ENCODE data around the gene CCM2.

CCM2 gene

DNA sequence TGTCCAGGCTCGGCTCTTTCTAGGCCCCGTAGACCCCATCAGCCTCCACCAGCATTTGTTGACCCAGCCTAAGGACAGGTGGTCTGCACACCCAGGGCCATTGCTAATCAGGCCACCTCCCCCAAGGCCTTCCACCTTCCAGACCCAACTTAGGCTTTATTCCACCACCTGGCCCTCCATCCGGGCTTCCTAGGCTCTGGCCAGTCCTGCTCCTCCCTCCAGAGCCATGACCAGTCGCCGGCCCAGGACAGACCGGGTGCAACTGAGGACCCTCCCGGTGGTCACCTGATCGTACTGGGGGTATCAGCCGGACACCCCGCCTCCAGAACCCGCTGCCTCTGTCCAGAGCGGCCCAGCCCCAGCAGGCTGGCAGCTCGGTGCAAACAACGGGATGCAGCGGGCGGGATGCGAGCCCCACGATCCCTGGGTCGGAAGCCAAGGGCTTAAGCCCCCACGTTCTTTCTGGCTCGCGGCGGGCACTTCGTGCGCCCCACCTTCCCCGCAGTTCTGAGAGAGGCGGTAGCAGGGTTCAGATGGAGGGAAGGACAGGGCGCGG, 88.2 kb downstream of the CCM2 start:
- no peaks in the 10 kb centered on the region for H3K9me3 ChIP-seq (ENCODE audit: control insufficient read depth in 2 of 2, low read length in 2 of 2)
- no peaks in the 10 kb centered on the region for H3K36me3 ChIP-seq (ENCODE audit: control insufficient read depth in 2 of 2, insufficient read depth in 2 of 2, low read length in 2 of 2)
- H3K9ac ChIP-seq (ENCODE audit: low read depth in 1 of 2, low read length in 2 of 2), result no peak overlapping the region
- peaks cover 6 to 9% of the 10 kb centered on the region in 2 donors for H3K27me3 ChIP-seq (ENCODE audit: control insufficient read depth in 2 of 2, insufficient read depth in 2 of 2, low read length in 2 of 2)
- H3K4me1 ChIP-seq (ENCODE audit: control insufficient read depth in 2 of 2, insufficient read depth in 2 of 2, low read length in 2 of 2), result peaks cover 0 to 3% of the 10 kb centered on the region in 2 donors
- H3K27ac ChIP-seq (ENCODE audit: low read depth in 2 of 2, low read length in 2 of 2), result no peak overlapping the region
- H3K4me3 ChIP-seq (ENCODE audit: low read length in 2 of 2), result no peak overlapping the region

DNA sequence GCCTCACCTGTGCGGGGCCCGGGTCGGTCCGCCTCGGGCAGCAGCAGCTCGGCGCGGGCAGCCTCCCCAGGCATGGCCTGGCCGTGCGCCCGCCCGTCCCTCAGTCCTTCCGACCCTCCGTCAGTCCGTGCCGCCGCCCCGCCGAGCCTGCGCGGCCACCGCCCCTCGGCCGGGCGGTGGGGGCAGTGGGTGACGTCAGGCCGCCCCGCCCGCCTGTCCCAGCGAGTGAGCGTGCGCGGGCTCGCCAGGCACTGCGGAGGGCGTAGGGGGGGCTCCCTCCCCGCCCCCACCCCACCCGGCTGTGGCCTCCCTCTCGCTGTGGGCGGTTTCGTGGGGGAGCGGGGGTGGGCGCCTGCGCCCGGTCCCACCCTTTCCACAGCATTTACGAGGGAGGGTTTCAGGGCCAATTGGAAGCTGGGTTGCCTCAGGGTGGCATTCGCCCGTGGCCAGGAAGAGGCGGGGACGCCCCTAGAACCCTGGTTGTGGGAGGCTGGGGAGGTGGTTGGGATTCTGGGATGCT, 88.9 kb downstream of the CCM2 start, which contains the start of gene NACAD:
TSS of gene NACAD (minus strand) at position 149 of the 520 bp plus-strand sequence. CDS start at position 74, 75 bp downstream.
- peaks cover 0 to 3% of the 10 kb centered on the region in 2 donors for H3K4me1 ChIP-seq (ENCODE audit: control insufficient read depth in 2 of 2, insufficient read depth in 2 of 2, low read length in 2 of 2)
- no peaks in the 10 kb centered on the region for H3K9me3 ChIP-seq (ENCODE audit: control insufficient read depth in 2 of 2, low read length in 2 of 2)
- H3K36me3 ChIP-seq (ENCODE audit: control insufficient read depth in 2 of 2, insufficient read depth in 2 of 2, low read length in 2 of 2), result no peaks in the 10 kb centered on the region
- H3K4me3 ChIP-seq (ENCODE audit: low read length in 2 of 2), result peak within 1 kb of the TSS; percentile 55
- H3K27me3 ChIP-seq (ENCODE audit: control insufficient read depth in 2 of 2, insufficient read depth in 2 of 2, low read length in 2 of 2), result peaks cover 6 to 9% of the 10 kb centered on the region in 2 donors
- no peak within 1 kb of the TSS for H3K27ac ChIP-seq (ENCODE audit: low read depth in 2 of 2, low read length in 2 of 2)
- H3K9ac ChIP-seq (ENCODE audit: low read depth in 1 of 2, low read length in 2 of 2), result peak within 1 kb of the TSS in 1 of 2 donors; percentile 42

DNA sequence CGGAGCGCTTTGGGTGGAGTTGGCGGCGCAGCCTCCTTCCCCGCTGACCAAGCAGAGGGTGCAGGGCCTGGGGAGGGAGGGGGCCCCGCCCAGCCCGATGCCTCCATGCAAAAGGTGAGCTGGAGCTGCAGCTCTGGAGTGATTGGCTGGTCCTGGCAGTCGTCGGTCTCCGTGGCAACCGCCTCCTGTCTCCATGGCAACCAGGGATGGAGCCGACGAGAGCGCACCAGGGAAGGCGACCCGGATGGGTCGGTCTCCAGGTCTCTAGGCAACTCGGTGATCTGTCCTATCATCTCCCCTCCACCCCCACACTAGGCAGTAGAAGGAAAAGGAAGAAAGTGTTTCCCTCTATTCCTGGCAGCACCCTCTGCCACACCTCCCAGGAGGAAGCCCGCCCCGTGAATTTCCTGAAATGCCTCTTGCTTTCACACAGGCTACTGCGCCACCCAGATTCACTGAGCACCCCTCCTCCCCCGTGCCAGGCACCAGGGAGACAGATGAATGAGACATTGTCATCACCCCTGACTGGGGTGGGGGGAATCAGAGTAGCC, 89.4 kb downstream of the CCM2 start:
- peak overlapping the region; percentile 55 for H3K4me3 ChIP-seq (ENCODE audit: low read length in 2 of 2)
- peak overlapping the region in 1 of 2 donors; percentile 42 for H3K9ac ChIP-seq (ENCODE audit: low read depth in 1 of 2, low read length in 2 of 2)
- H3K27ac ChIP-seq (ENCODE audit: low read depth in 2 of 2, low read length in 2 of 2), result no peak overlapping the region

DNA sequence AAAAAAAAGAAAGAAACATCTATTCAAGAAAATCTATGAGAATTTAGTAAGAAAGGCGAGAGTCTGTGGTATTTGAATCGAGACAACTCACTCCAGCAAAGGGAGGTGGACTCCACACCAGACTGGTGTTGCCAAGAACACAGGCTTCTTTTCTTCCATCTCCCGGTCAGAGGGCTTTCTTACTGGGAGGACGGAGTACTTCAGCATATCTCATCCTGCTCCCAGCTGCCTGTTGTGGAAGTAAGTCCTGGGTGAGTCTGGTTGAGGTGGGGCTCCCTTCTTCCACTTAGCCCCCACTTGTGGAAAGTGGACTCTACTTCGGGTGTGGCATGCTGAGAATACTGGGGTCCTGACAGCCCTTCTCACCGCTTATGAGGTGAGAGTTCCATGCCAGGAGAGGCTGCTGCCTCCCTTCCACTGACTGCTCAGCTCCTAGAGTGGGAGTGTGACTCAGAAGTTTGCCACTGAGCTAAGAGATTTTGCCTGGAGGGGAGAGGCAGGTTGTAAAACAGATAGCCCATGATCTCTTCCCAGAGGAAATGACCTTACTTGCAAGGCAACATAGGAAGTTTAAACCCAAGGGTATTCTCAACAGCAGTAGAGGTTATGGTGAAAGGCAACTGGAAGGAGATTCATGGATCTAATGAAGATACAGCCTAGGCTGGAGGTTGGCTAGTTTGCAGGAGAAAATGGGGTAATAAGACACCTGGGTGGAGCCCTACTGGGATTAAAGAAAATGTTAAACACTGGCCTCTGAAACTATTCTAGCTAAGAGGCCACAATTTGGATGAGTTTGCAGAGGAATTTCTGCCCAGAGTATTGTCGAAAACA, 92.3 kb downstream of the CCM2 start:
- peaks cover 6 to 9% of the 10 kb centered on the region in 2 donors for H3K27me3 ChIP-seq (ENCODE audit: control insufficient read depth in 2 of 2, insufficient read depth in 2 of 2, low read length in 2 of 2)
- no peak overlapping the region for H3K4me3 ChIP-seq (ENCODE audit: low read length in 2 of 2)
- no peak overlapping the region for H3K27ac ChIP-seq (ENCODE audit: low read depth in 2 of 2, low read length in 2 of 2)
- H3K36me3 ChIP-seq (ENCODE audit: control insufficient read depth in 2 of 2, insufficient read depth in 2 of 2, low read length in 2 of 2), result no peaks in the 10 kb centered on the region
- H3K9ac ChIP-seq (ENCODE audit: low read depth in 1 of 2, low read length in 2 of 2), result no peak overlapping the region
- no peaks in the 10 kb centered on the region for H3K9me3 ChIP-seq (ENCODE audit: control insufficient read depth in 2 of 2, low read length in 2 of 2)
- H3K4me1 ChIP-seq (ENCODE audit: control insufficient read depth in 2 of 2, insufficient read depth in 2 of 2, low read length in 2 of 2), result peaks cover 0 to 3% of the 10 kb centered on the region in 2 donors

More for the DNA sequence above, 89.4 kb downstream of the CCM2 start:
- Histone ChIP-seq H3K9me3 (ENCODE audit: control insufficient read depth in 2 of 2, low read length in 2 of 2) (no peaks in the 10 kb centered on the region), H3K4me1 (ENCODE audit: control insufficient read depth in 2 of 2, insufficient read depth in 2 of 2, low read length in 2 of 2) (peaks cover 0 to 3% of the 10 kb centered on the region in 2 donors), H3K36me3 (ENCODE audit: control insufficient read depth in 2 of 2, insufficient read depth in 2 of 2, low read length in 2 of 2) (no peaks in the 10 kb centered on the region), H3K27me3 (ENCODE audit: control insufficient read depth in 2 of 2, insufficient read depth in 2 of 2, low read length in 2 of 2) (peaks cover 6 to 9% of the 10 kb centered on the region in 2 donors)

DNA sequence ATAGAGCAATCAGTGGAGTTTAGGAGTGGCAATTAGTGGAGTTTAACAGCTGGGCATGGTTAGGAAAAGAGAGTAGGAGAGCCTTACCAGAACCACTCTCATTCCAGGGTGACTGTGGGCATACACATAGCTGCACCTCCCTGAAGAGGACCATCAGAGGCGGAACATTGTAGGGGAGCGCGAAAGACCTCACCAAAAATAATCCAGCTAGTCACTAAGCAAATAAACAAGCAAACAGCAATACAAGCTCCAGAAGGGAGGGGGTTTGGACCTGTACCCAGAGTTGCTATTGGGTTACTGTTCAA, 92.9 kb downstream of the CCM2 start:
- Histone ChIP-seq H3K4me3 (ENCODE audit: low read length in 2 of 2) (no peak overlapping the region), H3K4me1 (ENCODE audit: control insufficient read depth in 2 of 2, insufficient read depth in 2 of 2, low read length in 2 of 2) (peaks cover 0 to 2% of the 10 kb centered on the region in 2 donors), H3K36me3 (ENCODE audit: control insufficient read depth in 2 of 2, insufficient read depth in 2 of 2, low read length in 2 of 2) (no peaks in the 10 kb centered on the region), H3K27ac (ENCODE audit: low read depth in 2 of 2, low read length in 2 of 2) (no peak overlapping the region), H3K9ac (ENCODE audit: low read depth in 1 of 2, low read length in 2 of 2) (no peak overlapping the region), H3K9me3 (ENCODE audit: control insufficient read depth in 2 of 2, low read length in 2 of 2) (no peaks in the 10 kb centered on the region), H3K27me3 (ENCODE audit: control insufficient read depth in 2 of 2, insufficient read depth in 2 of 2, low read length in 2 of 2) (peaks cover 6 to 9% of the 10 kb centered on the region in 2 donors)

DNA sequence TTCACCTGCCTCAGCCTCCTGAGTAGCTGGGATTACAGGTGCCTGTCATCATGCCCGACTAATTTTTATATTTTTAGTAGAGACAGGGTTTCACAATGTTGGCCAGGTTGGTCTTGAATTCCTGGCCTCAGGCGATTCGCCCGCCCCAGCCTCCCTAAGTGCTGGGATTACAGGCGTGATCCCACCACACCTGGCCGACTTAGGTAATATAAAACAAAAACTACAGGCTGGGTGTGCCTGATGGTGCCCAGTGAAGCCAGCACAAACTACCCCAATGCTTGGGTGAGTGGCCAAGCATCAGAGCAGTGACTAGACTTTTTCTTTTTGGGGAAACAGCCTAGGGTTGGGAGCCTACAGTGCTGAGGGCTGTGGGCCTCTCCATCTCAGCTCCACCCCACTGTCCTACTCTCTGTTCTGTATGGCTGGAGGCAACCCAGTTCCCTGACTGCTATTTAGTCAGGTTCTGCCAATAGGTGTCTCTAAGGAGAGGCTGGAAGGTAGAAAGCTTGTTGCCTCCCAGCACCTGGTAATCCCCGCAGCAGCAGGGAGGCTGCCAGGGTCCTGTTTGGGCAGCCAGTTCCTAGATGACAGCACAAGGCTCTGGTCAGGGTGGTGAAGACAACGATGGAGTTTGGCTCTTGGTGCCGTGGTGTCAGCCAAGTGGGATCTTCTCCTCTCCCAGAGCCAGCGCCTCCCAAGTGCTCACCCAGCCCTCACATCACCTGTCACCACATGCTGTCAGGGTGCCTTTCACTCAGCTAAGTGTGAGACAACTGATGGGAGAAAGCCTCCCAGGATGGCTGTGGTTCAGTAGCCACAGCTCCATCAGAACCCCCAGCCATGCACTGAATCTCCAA, 99.2 kb downstream of the CCM2 start:
- Histone ChIP-seq H3K9me3 (ENCODE audit: control insufficient read depth in 2 of 2, low read length in 2 of 2) (no peaks in the 10 kb centered on the region), H3K36me3 (ENCODE audit: control insufficient read depth in 2 of 2, insufficient read depth in 2 of 2, low read length in 2 of 2) (peaks cover 53 to 54% of the 10 kb centered on the region in 2 donors), H3K4me3 (ENCODE audit: low read length in 2 of 2) (no peak overlapping the region), H3K9ac (ENCODE audit: low read depth in 1 of 2, low read length in 2 of 2) (no peak overlapping the region), H3K27me3 (ENCODE audit: control insufficient read depth in 2 of 2, insufficient read depth in 2 of 2, low read length in 2 of 2) (no peaks in the 10 kb centered on the region), H3K27ac (ENCODE audit: low read depth in 2 of 2, low read length in 2 of 2) (no peak overlapping the region), H3K4me1 (ENCODE audit: control insufficient read depth in 2 of 2, insufficient read depth in 2 of 2, low read length in 2 of 2) (no peaks in the 10 kb centered on the region)

DNA sequence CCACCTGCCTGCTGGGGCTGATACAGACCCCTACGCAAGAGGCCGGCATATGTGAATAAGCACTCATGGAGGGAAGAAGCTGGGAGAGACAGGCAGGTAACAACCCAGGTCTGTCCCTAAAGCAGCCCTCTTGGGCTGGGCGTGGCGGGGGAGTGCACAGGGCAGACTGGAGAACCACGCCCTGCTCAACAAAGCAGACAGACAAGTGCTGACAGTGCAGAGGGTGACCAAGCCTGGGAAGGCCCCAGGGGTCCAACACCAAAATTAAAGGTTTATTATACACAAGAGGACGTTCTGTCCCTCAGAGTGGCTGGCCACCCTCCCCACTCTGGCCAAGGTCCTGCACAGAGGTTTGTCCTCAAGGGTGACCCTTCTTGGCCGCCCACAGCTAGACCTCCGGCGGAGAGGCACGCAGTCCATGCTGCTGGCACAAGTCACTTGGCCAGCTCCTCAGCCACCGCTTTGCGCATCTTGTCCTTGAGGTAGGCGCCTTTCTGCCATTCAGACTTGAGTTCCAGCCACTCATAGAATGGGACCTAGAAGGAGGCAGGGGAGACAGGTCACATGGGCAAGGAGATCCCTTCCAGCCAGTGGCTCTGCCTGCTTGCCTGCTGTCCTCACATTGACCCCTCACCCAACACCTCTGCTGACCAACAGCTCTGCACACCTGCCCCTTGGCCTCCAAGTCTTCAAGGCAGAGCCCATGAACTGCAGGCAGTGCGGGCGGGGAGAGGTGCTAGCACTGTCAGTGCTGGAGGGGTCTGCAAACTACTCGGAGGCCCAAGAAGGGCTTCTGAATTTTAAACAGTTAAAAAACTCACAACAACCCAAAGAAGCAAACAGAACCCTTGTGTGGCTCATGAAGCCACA, 100.1 kb downstream of the CCM2 start:
- no peaks in the 10 kb centered on the region for H3K9me3 ChIP-seq (ENCODE audit: control insufficient read depth in 2 of 2, low read length in 2 of 2)
- no peaks in the 10 kb centered on the region for H3K27me3 ChIP-seq (ENCODE audit: control insufficient read depth in 2 of 2, insufficient read depth in 2 of 2, low read length in 2 of 2)
- no peaks in the 10 kb centered on the region for H3K4me1 ChIP-seq (ENCODE audit: control insufficient read depth in 2 of 2, insufficient read depth in 2 of 2, low read length in 2 of 2)
- peaks cover 62 to 63% of the 10 kb centered on the region in 2 donors for H3K36me3 ChIP-seq (ENCODE audit: control insufficient read depth in 2 of 2, insufficient read depth in 2 of 2, low read length in 2 of 2)
- no peak overlapping the region for H3K27ac ChIP-seq (ENCODE audit: low read depth in 2 of 2, low read length in 2 of 2)
- H3K4me3 ChIP-seq (ENCODE audit: low read length in 2 of 2), result no peak overlapping the region
- no peak overlapping the region for H3K9ac ChIP-seq (ENCODE audit: low read depth in 1 of 2, low read length in 2 of 2)

DNA sequence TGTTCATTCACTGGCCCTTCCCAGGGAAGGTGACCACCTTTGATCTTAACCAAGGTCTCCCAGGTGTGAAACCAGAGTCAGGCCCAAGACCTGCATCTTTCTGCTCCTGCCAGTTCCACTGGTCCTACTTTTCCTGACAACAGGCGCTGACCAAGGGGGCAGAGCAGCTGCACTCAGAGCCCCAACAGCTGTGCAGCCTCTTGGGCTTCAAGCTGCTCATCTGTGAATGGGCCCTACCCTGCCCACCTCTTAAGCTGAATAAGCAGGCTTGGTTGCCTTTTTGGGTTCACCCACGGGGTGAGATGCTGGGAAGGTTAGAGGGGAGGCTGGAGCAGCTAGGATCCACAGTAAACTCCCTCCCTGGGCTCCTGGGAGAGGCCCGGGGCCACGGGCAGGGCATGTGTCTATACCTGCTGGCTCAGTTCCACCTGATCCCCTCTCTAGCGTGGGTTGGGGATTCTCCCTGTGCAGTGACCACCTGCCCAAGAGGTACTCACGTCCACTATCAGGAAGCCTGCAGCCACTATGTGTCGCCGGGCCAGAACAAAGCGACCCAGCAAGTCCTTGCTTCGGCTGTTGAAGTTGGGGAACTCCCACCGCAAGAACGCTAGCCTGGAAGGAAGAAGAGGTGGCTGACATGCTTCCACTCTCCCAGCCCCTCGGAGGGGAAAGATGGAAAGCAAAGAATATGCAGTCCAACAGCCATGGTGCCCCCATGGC, 100.9 kb downstream of the CCM2 start:
- H3K4me3 ChIP-seq (ENCODE audit: low read length in 2 of 2), result no peak overlapping the region
- no peaks in the 10 kb centered on the region for H3K9me3 ChIP-seq (ENCODE audit: control insufficient read depth in 2 of 2, low read length in 2 of 2)
- no peak overlapping the region for H3K27ac ChIP-seq (ENCODE audit: low read depth in 2 of 2, low read length in 2 of 2)
- H3K36me3 ChIP-seq (ENCODE audit: control insufficient read depth in 2 of 2, insufficient read depth in 2 of 2, low read length in 2 of 2), result peaks cover 70 to 71% of the 10 kb centered on the region in 2 donors
- H3K9ac ChIP-seq (ENCODE audit: low read depth in 1 of 2, low read length in 2 of 2), result no peak overlapping the region
- H3K4me1 ChIP-seq (ENCODE audit: control insufficient read depth in 2 of 2, insufficient read depth in 2 of 2, low read length in 2 of 2), result no peaks in the 10 kb centered on the region
- no peaks in the 10 kb centered on the region for H3K27me3 ChIP-seq (ENCODE audit: control insufficient read depth in 2 of 2, insufficient read depth in 2 of 2, low read length in 2 of 2)

DNA sequence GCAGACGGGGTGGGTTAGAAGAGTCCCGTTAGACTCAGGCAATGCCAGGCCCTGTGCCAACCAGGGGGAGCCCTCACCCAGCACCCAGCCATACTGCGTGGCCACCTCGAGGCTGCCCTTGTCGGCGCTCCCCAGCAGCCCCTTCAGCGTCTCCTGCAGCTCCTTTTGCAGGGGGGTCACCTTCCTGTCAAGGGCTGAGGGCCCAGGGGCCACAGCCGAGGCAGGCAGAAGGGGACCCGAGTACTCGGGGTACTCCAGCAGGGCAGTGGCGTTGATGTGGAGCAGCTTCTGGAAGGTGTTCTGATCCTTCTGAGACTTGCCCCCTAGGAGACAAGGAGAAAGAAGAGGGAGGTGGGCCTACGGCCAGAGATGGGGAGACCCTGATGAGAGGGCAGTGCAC, 101.7 kb downstream of the CCM2 start:
- Histone ChIP-seq H3K27ac (ENCODE audit: low read depth in 2 of 2, low read length in 2 of 2) (no peak overlapping the region), H3K9me3 (ENCODE audit: control insufficient read depth in 2 of 2, low read length in 2 of 2) (no peaks in the 10 kb centered on the region), H3K9ac (ENCODE audit: low read depth in 1 of 2, low read length in 2 of 2) (no peak overlapping the region), H3K27me3 (ENCODE audit: control insufficient read depth in 2 of 2, insufficient read depth in 2 of 2, low read length in 2 of 2) (no peaks in the 10 kb centered on the region), H3K4me1 (ENCODE audit: control insufficient read depth in 2 of 2, insufficient read depth in 2 of 2, low read length in 2 of 2) (no peaks in the 10 kb centered on the region), H3K4me3 (ENCODE audit: low read length in 2 of 2) (no peak overlapping the region), H3K36me3 (ENCODE audit: control insufficient read depth in 2 of 2, insufficient read depth in 2 of 2, low read length in 2 of 2) (peaks cover 77 to 78% of the 10 kb centered on the region in 2 donors)
